T-helper 1 cell treated with Interleukin-12 subunit alpha and Interleukin-12 subunit beta and Interleukin-4 antibody, amounts not matched to agents 30 μg/mL and 1 μg/mL, for 36 hours (primary cell): ENCODE data around the gene PTPRQ.

Source experiments
- H3K27ac Mint-ChIP-seq: one replicate; pipeline ENCODE4 v1.8.0; 2021; ENCODE audit warnings: mild to moderate bottlenecking, mixed read lengths
- H3K27me3 Mint-ChIP-seq: one replicate; pipeline ENCODE4 v1.8.0; 2021; ENCODE audit warnings: low read depth, mixed read lengths
- H3K36me3 Mint-ChIP-seq: one replicate; pipeline ENCODE4 v1.8.0; 2021; ENCODE audit warnings: low read depth, mixed read lengths
- H3K4me1 Mint-ChIP-seq: one replicate; pipeline ENCODE4 v1.8.0; 2021; ENCODE audit warnings: low read depth, mixed read lengths
- H3K4me3 Mint-ChIP-seq: one replicate; pipeline ENCODE4 v1.8.0; 2021; ENCODE audit warnings: mild to moderate bottlenecking, moderate library complexity, mixed read lengths
- H3K9me3 Mint-ChIP-seq: one replicate; pipeline ENCODE4 v1.8.0; 2021; ENCODE audit warnings: mixed read lengths

The PTPRQ gene

GRCh38 chr12:80679346-80680131 lies 235.5 kb downstream of the PTPRQ start:
- Mint-ChIP-seq H3K27ac (no peak overlapping the region), H3K27me3 (no peaks in the 10 kb centered on the region), H3K4me3 (no peak overlapping the region), H3K4me1 (no peaks in the 10 kb centered on the region), H3K9me3 (no peaks in the 10 kb centered on the region), H3K36me3 (no peaks in the 10 kb centered on the region)

DNA sequence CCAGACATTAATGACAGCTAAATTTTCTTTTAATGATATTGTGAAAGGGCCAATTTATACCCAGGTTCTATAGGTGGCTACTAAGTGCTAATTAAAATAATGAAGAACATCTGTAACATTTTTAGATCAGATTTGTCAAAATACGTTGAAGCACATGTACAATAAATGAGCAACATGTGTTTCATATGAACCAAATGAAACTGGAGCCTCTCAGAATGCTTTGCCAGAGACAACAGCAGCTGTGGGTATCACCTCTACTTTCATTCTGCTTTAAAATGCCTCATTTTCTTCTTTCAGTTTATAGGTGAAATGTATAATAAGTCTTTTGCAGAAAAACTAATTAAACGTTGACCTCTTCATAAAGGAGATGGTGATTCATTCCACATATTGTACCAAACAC lies 237.3 kb downstream of the PTPRQ start:
- Mint-ChIP-seq H3K4me3 (no peak overlapping the region), H3K4me1 (no peaks in the 10 kb centered on the region), H3K36me3 (no peaks in the 10 kb centered on the region), H3K27me3 (no peaks in the 10 kb centered on the region), H3K9me3 (no peaks in the 10 kb centered on the region), H3K27ac (no peak overlapping the region)

- no peaks in the 10 kb centered on the region for H3K36me3 Mint-ChIP-seq
- no peak overlapping the region for H3K4me3 Mint-ChIP-seq
- no peaks in the 10 kb centered on the region for H3K9me3 Mint-ChIP-seq
- no peak overlapping the region for H3K27ac Mint-ChIP-seq
- no peaks in the 10 kb centered on the region for H3K27me3 Mint-ChIP-seq
- H3K4me1 Mint-ChIP-seq: no peaks in the 10 kb centered on the region
Observed at GRCh38 chr12:80681786-80682185, 237.8 kb downstream of the PTPRQ start.

DNA sequence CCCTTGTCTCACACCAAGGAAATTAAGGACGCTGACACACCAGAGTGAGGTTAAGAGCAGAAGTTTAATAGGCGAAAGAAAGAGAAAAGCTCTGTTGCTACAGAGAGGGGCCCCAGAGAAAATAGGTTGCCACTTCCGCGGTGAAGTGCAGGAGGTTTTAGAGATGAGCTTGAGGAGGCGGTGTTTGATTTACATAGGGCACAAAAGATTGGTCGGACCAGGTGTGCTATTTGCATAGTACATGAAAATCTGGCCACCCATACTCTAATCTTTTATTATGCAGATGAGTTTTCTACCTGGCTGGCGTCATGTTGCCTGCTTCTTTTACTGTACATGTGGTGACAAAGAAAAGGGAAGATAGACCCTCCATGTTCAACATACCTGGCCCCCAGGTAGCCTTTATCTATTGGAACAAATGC lies 240.1 kb downstream of the PTPRQ start:
- Mint-ChIP-seq H3K36me3 (no peaks in the 10 kb centered on the region), H3K27ac (no peak overlapping the region), H3K4me3 (no peak overlapping the region), H3K9me3 (no peaks in the 10 kb centered on the region), H3K4me1 (no peaks in the 10 kb centered on the region), H3K27me3 (no peaks in the 10 kb centered on the region)

DNA sequence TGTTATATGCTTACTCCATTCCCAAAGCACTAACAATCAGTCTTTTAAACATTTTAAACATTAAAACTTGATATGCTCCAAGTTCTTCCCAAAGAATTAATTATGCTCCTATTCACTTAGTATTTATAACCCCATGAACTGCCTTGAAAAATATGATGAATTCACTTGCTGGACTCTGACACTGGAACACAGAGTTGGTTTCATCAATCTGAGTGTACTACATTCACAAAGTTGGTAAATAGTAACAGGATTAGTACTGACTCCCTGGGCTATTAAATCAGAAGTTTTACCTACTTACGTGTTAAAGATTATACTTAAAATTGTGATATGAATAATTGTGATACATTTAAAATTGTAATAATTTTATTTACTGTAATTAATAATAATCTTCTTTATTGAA lies 246.1 kb downstream of the PTPRQ start:
- Mint-ChIP-seq H3K27me3 (no peaks in the 10 kb centered on the region), H3K4me3 (no peak overlapping the region)

DNA sequence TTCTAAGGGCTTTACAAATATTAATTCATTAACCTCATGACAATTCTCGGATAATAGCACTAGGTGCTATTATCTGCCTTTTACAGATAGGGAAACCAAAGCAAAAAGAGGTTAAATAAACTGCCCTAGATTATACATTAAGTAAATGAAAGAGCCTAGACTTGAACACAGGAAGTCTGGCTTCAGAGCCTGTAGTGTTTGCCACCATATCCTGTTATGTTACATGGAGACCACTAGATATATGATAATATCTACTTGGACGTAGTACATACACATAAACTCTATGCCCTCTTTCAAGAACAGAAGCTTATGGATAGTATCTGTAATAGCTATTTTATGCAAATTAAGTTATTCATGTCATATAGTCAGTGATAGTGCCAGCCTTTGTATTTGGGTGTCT lies 246.5 kb downstream of the PTPRQ start:
- no peaks in the 10 kb centered on the region for H3K27me3 Mint-ChIP-seq
- H3K4me1 Mint-ChIP-seq: no peaks in the 10 kb centered on the region
- H3K27ac Mint-ChIP-seq: no peak overlapping the region
- H3K36me3 Mint-ChIP-seq: no peaks in the 10 kb centered on the region
- H3K4me3 Mint-ChIP-seq: no peak overlapping the region
- H3K9me3 Mint-ChIP-seq: no peaks in the 10 kb centered on the region

More for the DNA sequence above, 246.1 kb downstream of the PTPRQ start:
- Mint-ChIP-seq H3K36me3 (no peaks in the 10 kb centered on the region), H3K27ac (no peak overlapping the region), H3K4me1 (no peaks in the 10 kb centered on the region), H3K9me3 (no peaks in the 10 kb centered on the region)

DNA sequence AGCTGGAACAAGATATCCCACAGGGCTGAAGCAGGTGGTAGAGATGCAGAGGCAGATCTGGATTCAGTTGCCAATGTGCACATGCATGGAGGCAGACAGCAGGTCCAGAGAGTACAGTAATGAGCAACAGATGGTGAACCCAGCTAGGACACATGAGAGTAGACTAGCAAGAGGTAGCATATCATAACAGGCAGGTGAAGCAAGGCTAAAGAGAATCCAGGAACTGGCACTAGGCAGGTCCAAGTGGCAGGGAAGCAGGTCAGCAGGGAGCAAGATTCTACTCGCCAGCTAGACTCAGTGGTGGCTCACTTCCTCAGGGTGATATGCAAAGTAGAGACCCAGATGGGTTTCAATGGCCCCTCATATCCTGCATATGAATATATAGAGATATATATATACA lies 248.1 kb downstream of the PTPRQ start:
- H3K27me3 Mint-ChIP-seq: no peaks in the 10 kb centered on the region
- H3K4me3 Mint-ChIP-seq: no peak overlapping the region
- no peaks in the 10 kb centered on the region for H3K36me3 Mint-ChIP-seq
- H3K4me1 Mint-ChIP-seq: no peaks in the 10 kb centered on the region
- no peaks in the 10 kb centered on the region for H3K9me3 Mint-ChIP-seq
- no peak overlapping the region for H3K27ac Mint-ChIP-seq

GRCh38 chr12:80697270-80697887 lies 253.3 kb downstream of the PTPRQ start:
- H3K9me3 Mint-ChIP-seq: no peaks in the 10 kb centered on the region
- no peaks in the 10 kb centered on the region for H3K27me3 Mint-ChIP-seq
- no peak overlapping the region for H3K4me3 Mint-ChIP-seq
- H3K36me3 Mint-ChIP-seq: no peaks in the 10 kb centered on the region
- H3K27ac Mint-ChIP-seq: no peak overlapping the region
- H3K4me1 Mint-ChIP-seq: no peaks in the 10 kb centered on the region

DNA sequence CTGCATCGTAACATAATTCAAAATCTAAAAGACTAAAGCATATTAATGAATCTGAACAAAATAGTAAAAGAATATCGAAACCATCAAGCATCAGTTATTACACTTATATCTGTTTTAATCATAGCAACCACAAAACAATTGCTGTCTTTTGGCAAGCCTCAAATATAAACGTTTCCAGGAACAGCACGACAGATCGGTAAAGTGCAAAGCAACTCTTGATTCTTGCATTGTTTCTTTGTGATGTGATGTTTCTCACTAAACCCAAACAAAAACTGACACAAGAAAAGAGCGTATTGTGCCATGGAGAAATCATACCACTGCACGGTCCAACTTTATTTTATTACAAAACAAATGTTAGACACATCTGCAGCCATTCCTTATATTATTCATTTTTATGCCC lies 254.2 kb downstream of the PTPRQ start:
- no peaks in the 10 kb centered on the region for H3K9me3 Mint-ChIP-seq
- no peaks in the 10 kb centered on the region for H3K4me1 Mint-ChIP-seq

DNA sequence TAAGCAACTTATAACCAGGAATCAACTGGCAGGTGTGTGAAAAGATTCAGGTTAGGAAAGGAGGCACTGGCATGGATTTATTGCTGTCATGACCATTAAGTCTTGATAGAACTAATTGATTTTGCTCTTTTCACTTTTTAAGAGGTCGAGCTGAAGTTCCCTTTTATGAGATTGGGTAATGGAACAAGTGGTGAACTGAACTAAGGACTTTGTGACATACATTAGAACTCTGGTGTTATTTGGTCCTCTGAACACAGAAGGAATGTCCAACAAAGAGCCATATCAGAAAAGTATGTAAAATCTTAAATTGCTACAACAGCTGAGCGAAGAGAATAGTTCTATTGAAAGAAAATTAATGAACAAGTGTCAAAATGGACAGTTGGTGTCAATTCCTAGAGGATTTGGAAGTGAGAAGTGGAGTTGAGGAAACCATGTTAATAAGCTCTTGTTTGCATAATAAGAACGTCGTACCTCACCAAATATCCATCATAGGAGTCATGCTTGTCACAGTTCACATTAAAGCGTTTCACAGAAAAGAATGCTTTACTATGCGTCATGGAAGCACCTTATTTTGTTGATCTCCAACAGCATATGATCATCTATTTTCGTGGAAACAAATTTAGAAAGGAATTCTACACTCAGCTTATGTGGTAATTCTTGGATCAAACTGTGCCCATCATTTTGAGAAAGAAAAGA lies 255.0 kb downstream of the PTPRQ start:
- no peaks in the 10 kb centered on the region for H3K27me3 Mint-ChIP-seq
- H3K9me3 Mint-ChIP-seq: no peaks in the 10 kb centered on the region
- H3K27ac Mint-ChIP-seq: no peak overlapping the region
- H3K36me3 Mint-ChIP-seq: no peaks in the 10 kb centered on the region
- no peak overlapping the region for H3K4me3 Mint-ChIP-seq
- H3K4me1 Mint-ChIP-seq: no peaks in the 10 kb centered on the region

More for the DNA sequence above, 254.2 kb downstream of the PTPRQ start:
- Mint-ChIP-seq H3K4me3 (no peak overlapping the region), H3K27ac (no peak overlapping the region), H3K36me3 (no peaks in the 10 kb centered on the region), H3K27me3 (no peaks in the 10 kb centered on the region)

DNA sequence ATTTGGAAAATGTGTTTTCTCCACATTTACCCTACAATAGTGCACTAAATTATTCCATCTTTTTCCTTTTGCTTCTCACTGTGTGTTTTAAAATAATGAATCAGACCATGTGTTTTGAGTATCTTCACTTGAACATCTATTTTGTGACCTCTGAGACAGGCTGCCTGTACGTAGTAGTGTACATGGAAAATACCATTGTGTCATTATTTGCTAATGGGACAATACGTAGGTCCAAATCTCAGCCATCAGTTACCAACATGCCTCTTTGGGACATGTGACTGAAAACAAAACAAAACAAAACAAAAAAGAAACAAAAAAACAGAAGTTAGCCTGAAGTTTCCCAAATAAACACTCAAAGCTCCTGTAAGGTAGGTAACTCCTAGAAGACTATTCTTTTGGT lies 256.3 kb downstream of the PTPRQ start:
- Mint-ChIP-seq H3K4me1 (no peaks in the 10 kb centered on the region), H3K27ac (no peak overlapping the region), H3K9me3 (no peaks in the 10 kb centered on the region), H3K27me3 (no peaks in the 10 kb centered on the region), H3K36me3 (no peaks in the 10 kb centered on the region), H3K4me3 (no peak overlapping the region)

DNA sequence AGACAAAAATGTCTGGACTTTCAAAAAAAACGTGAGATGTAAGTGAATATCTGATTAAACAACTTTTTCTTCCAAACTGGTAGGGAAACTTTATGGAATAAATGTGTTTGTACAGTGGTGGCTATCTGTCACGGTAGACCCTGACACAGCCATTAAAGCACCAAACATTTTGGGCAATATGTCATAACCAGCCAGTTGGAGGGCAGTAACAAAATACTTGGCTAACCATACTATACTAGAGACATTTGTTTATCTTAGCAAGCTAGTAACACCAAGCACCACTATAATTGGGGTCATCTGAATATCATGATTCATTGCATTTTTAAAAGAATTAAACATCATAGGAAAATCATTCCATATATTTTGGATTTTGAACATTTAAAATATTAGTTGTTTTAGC lies 257.4 kb downstream of the PTPRQ start:
- H3K9me3 Mint-ChIP-seq: no peaks in the 10 kb centered on the region
- no peak overlapping the region for H3K27ac Mint-ChIP-seq
- peaks cover 4% of the 10 kb centered on the region for H3K27me3 Mint-ChIP-seq
- H3K4me3 Mint-ChIP-seq: no peak overlapping the region
- no peaks in the 10 kb centered on the region for H3K36me3 Mint-ChIP-seq
- H3K4me1 Mint-ChIP-seq: no peaks in the 10 kb centered on the region

GRCh38 chr12:80702889-80703805 lies 259.1 kb downstream of the PTPRQ start:
- no peak overlapping the region for H3K4me3 Mint-ChIP-seq
- no peaks in the 10 kb centered on the region for H3K4me1 Mint-ChIP-seq
- H3K9me3 Mint-ChIP-seq: no peaks in the 10 kb centered on the region
- H3K27me3 Mint-ChIP-seq: peaks cover 16% of the 10 kb centered on the region
- no peak overlapping the region for H3K27ac Mint-ChIP-seq
- H3K36me3 Mint-ChIP-seq: no peaks in the 10 kb centered on the region

DNA sequence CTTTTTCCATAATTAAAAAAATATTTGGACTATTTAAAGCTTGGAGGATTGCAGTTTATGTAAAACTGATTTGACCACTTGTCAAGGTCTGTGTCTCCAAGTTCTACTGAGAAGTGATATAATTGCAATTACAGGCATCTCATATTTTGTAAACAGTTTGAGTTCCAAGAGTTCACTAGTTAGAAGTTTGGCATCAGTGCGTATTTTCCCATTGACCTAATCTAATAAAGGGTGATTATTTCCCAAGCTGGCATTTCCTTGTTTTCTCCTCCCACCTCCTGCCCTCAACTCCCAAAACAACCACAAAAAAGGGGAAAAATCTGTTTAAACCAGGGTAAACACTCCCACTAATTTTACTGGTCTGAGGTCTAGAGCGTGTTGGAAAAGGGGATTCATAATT lies 260.4 kb downstream of the PTPRQ start:
- Mint-ChIP-seq H3K4me3 (no peak overlapping the region), H3K4me1 (no peaks in the 10 kb centered on the region), H3K27ac (no peak overlapping the region), H3K27me3 (peaks cover 28% of the 10 kb centered on the region), H3K36me3 (no peaks in the 10 kb centered on the region), H3K9me3 (no peaks in the 10 kb centered on the region)
